Activated naive CD4-positive, alpha-beta T cell treated with Interleukin-2 at 50 U/mL for 16 hours (primary cell): ENCODE data around the gene SNX25.

ENCODE experiments used
- DNase-seq: peaks from one replicate; pipeline ENCODE4 v3.0.0-alpha.2; 2020

The SNX25 gene

GRCh38 chr4:185381288-185382196 lies 172.1 kb downstream of the SNX25 start:
- no peak for DNase-seq

- no peak for DNase-seq
Measured at GRCh38 chr4:185382754-185383153, 173.4 kb downstream of the SNX25 start.

- no peak for DNase-seq
Measured at GRCh38 chr4:185383451-185383850, 174.1 kb downstream of the SNX25 start.

DNA sequence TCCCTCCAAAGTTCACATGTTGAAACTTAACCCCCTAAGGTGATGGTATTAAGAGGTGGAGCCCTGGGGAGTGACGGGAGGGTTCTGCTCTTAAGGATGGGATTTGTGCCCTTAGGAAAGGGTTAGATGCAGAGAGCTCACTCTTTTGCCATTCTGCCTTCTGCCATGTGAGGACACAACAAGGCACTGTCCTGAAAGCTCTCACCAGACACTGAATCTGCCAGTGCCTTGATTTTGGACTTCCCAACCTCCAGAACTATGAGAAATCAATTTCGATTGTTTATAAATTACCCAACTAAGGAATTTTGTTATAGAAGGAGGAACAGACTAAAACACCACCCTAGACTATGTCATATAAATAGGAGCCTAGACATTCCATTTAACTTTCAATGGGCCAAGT lies 174.7 kb downstream of the SNX25 start:
- DNase-seq = no peak

DNA sequence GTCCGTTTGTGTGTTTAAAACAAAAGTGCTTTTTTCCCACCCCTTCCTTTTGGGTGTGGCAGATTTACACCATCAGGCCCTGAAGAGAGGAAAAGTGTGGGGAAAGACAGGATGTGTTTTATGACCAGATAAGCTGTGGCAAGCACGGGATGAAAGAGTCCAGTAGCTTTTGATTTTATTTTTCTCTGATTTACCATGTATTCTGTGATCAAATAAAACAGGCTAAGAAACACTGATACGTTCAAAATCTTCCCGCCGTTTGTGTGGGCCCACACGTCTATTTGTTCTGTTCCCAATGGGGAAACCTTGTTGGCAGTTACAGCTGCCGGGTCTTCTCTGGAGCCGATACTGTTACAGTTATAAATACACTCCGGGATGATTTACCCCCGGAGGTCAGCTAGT lies 175.5 kb downstream of the SNX25 start:
- no peak for DNase-seq

DNA sequence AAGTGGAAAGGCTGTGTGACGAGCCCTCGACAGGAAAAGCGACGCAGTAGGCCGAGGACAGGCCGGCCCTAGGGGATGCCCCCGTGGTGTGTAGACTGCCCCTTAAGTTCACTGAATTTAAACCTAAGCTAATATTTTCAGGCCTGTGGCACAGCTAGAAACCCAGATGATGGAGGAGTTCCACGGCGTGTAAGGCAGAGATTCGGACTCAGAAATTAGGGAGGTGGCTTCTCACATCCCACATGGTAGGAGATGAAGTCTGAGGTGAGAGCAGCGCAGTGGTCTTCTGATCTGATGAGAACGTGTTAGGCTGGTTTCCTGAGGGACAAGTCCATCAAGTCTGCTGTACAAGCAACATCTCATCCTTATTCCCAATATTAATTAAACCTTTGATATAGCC lies 178.6 kb downstream of the SNX25 start:
- no peak for DNase-seq

DNA sequence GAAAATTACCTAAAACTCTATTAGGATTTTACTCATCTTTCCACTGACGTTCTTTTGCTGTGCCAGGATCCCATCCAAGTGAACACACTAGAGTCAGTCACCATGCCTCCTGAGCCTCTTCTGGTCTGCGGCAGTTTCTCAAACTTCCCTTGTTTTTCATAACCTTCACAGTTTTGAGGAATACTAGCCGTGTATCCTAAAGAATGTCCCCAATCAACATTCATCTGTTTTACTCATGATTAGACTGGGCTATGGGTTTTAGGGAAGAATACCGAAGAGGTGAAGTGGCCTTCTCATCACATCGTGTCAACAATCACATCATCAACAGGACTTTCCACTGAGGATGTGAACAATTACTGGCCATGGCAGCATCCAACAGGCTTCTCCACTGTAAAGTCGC lies 181.5 kb downstream of the SNX25 start:
- DNase-seq = no peak

GRCh38 chr4:185392156-185392555 lies 182.8 kb downstream of the SNX25 start:
- no peak for DNase-seq

DNA sequence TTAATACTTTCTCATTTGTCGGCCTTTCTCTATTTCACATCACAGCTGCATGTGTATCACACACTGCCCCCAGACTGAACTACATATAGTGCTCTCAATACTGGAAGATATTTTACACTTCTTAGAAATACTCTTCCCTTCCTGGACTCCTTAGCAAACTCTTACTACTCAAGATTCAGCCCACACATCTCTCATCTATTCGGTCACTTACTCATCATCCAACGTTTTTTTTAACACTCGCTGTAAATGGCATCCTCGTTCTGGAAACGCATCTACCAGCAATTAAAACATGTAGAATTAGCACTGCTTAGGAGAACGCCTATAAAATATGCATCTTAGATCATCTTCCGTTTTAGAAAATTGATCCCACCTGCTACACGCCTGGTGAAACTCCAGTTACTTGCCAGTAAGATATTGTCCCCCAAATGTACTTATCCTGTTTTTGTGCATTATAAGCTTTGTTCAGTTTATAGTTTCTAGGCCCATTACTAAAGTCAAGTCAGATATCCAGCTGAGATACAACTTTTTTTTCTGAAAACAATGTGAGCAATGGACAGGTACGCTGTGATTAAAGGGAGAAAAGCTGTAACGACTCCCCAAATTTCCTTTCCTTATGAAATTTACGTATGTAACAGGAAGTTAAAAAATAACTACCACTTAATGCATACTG lies 185.3 kb downstream of the SNX25 start:
- DNase-seq = no peak

- DNase-seq = no peak
Measured at GRCh38 chr4:185395238-185395955, 186.0 kb downstream of the SNX25 start, which contains the start of gene LRP2BP. Gene LRP2BP, minus strand, starts transcription at chr4:185395924. Its CDS starts 17,738 bp downstream, at chr4:185378186.

GRCh38 chr4:185395956-185396723 lies 186.7 kb downstream of the SNX25 start:
- peak; percentile 98 for DNase-seq

DNA sequence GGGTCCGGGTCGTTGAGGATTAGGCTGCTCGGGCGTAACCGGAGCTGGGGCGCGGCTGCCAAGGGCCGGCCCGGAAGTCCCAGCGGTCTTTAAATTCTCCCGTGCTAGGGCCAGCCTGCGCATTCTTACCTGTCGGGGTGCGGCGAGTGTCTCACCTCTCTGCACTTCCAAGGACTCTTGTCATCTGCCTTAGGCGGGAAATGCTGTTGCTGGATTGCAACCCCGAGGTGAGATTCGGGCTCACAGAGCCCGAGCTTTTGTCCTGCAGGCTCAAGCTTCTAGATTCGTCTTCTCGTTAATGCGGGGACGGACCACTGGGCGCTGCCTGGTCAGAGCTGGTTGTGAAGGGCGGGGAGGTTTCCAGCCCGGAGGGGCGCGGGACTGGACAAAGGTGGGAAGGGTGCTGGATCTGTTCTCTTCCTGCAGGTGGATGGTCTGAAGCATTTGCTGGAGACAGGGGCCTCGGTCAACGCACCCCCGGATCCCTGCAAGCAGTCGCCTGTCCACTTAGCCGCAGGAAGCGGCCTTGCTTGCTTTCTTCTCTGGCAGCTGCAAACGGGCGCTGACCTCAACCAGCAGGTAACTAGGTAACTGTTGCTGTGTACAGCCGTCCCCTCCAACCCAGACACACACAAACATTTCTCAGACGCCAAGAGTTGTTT lies 187.5 kb downstream of the SNX25 start, which contains the start of gene ANKRD37:
TSS of gene ANKRD37 (plus strand) at position 118 of the 662 bp plus-strand sequence. CDS start at position 201, 83 bp downstream.
- DNase-seq = no peak

DNA sequence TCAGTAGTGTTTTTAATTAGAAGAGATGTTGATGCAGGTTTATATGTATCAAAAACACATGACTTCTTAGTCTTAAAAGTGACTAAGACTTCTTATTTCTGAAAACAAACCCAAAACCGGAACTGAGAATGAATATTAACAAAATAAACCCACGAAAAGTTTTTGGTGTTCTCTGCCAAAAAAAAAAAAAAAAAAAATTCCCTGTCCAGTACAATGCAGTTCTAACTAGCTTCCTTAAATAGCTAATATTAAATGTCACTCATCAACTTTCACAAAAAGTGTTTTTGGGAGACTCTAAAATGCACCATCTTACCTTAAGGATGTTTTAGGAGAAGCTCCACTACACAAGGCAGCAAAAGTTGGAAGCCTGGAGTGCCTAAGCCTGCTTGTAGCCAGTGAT lies 189.2 kb downstream of the SNX25 start:
- no peak for DNase-seq

DNA sequence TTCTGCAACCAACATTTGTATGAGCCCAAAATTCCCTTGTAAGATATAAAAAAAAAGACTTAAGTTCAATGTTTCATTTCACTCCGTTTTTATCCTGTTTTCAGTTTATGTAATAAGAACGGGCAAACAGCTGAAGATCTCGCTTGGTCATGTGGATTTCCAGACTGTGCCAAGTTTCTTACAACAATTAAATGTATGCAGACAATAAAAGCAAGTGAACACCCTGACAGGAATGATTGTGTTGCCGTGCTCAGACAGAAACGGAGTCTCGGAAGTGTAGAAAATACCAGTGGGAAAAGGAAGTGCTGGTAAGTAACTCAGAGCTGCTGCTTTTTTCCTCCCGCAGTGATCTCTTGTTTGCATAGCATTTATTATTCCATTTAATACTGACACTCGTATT lies 190.1 kb downstream of the SNX25 start:
- no peak for DNase-seq

DNA sequence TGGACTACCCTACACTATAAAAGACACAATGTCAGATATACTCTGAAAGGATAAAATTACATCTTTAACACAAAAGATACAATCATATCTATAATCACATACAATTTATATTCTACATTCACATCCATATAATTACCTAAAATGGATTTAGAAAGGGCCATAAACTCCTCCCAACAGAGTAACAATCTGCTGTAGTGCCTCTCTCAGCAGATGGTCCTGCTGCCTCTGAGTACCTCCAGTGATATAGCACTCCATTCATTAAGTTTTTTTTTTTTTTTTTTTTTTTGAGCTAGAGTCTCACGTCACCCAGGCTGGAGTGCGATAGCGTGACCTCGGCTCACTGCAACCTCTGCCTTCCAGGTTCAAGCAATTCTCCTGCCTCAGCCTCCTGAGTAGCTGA lies 194.6 kb downstream of the SNX25 start:
- no peak for DNase-seq

- DNase-seq = no peak
Measured at GRCh38 chr4:185405296-185405999, 196.1 kb downstream of the SNX25 start.

DNA sequence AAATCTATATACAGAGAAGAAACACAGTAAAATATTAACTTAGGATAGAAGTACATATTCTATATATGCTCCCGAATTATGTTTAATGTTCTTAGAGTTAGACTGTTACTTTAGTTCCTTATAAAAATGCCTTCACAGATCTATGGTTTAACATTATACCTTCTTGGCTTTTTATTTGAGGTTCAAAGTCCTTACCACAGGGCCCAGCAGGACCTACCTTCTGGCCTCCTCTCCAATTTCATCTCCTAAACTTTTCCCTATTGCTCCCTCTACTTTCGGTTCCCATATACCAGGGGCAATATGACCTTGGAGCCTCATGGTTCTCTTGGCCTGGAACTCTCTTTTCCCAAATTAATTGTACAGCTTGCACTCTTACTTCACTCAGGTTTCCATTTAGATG lies 199.0 kb downstream of the SNX25 start:
- no peak for DNase-seq

- DNase-seq = no peak
Measured at GRCh38 chr4:185411849-185412248, 202.5 kb downstream of the SNX25 start.

- no peak for DNase-seq
Measured at GRCh38 chr4:185412412-185412811, 203.0 kb downstream of the SNX25 start.
